HG02870 (cell line): ENCODE results near the gene LAMC2.
"Not testable (repeated sequence)": the region's sequence is repeated elsewhere in the genome, so short reads cannot be mapped to it uniquely, and the experiment has no call there.

Experiments used
- ATAC-seq: cut with Tn5 transposase; IDR thresholded peaks from one replicate; pipeline ENCODE4 v1.9.1; 2021; ENCODE audit warnings: mild to moderate bottlenecking, moderate library complexity; ENCODE audit not compliant: unreplicated experiment

The LAMC2 gene

GRCh38 chr1:183255073-183255472 is 69.0 kb downstream of the LAMC2 start:
- no peak for ATAC-seq

- ATAC-seq: no peak
Measured at GRCh38 chr1:183259924-183260323, 73.9 kb downstream of the LAMC2 start.

- ATAC-seq: no peak
Measured at GRCh38 chr1:183262628-183263200, 76.7 kb downstream of the LAMC2 start.

- no peak for ATAC-seq
Measured at GRCh38 chr1:183263886-183264602, 78.0 kb downstream of the LAMC2 start.

- no peak for ATAC-seq
Measured at GRCh38 chr1:183267646-183268431, 81.8 kb downstream of the LAMC2 start.

- ATAC-seq: no peak
Measured at GRCh38 chr1:183270541-183271141, 84.6 kb downstream of the LAMC2 start.

- ATAC-seq: no peak
Measured at GRCh38 chr1:183272390-183272848, 86.4 kb downstream of the LAMC2 start.

GRCh38 chr1:183273300-183273699 is 87.2 kb downstream of the LAMC2 start:
- no peak for ATAC-seq

GRCh38 chr1:183273984-183274383 is 87.9 kb downstream of the LAMC2 start:
- not testable (repeated sequence) for ATAC-seq

- no peak for ATAC-seq
Measured at GRCh38 chr1:183274836-183275235, 88.8 kb downstream of the LAMC2 start.

- no peak for ATAC-seq
Measured at GRCh38 chr1:183275322-183275721, 89.3 kb downstream of the LAMC2 start.

GRCh38 chr1:183276386-183277080 is 90.5 kb downstream of the LAMC2 start:
- no peak for ATAC-seq

GRCh38 chr1:183277821-183278738 is 92.0 kb downstream of the LAMC2 start:
- ATAC-seq: no peak

GRCh38 chr1:183278739-183279591 is 92.9 kb downstream of the LAMC2 start:
- no peak for ATAC-seq

GRCh38 chr1:183279835-183280234 is 93.8 kb downstream of the LAMC2 start:
- ATAC-seq: no peak

GRCh38 chr1:183281039-183281438 is 95.0 kb downstream of the LAMC2 start:
- ATAC-seq: no peak

- no peak for ATAC-seq
Measured at GRCh38 chr1:183281553-183282091, 95.6 kb downstream of the LAMC2 start.

GRCh38 chr1:183282101-183282855 is 96.2 kb downstream of the LAMC2 start:
- no peak for ATAC-seq
